HG03469 (cell line): ENCODE measurements around the gene BTN2A1.

Experiments used
- ATAC-seq: cut with Tn5 transposase; IDR thresholded peaks from one replicate; pipeline ENCODE4 v1.9.1; 2021; ENCODE audit warnings: mild to moderate bottlenecking, moderate library complexity, moderate number of reproducible peaks; ENCODE audit not compliant: unreplicated experiment

Gene BTN2A1

GRCh38 chr6:26464416-26465131 is 6.8 kb downstream of the BTN2A1 start:
- ATAC-seq = no peak

- no peak for ATAC-seq
Measured at GRCh38 chr6:26465776-26466175, 8.0 kb downstream of the BTN2A1 start.

- ATAC-seq = no peak
Measured at GRCh38 chr6:26468829-26469228, 11.1 kb downstream of the BTN2A1 start.

GRCh38 chr6:26470643-26471042 is 12.9 kb downstream of the BTN2A1 start:
- ATAC-seq = no peak

GRCh38 chr6:26471970-26472369 is 14.2 kb downstream of the BTN2A1 start:
- ATAC-seq = no peak

GRCh38 chr6:26472549-26473290 is 15.0 kb downstream of the BTN2A1 start:
- no peak for ATAC-seq

- no peak for ATAC-seq
Measured at GRCh38 chr6:26473429-26473757, 15.6 kb downstream of the BTN2A1 start.

- ATAC-seq = peak; percentile 81
Measured at GRCh38 chr6:26473758-26474438, 16.1 kb downstream of the BTN2A1 start.

GRCh38 chr6:26474439-26474881 is 16.7 kb downstream of the BTN2A1 start:
- no peak for ATAC-seq

GRCh38 chr6:26475823-26476729 is 18.3 kb downstream of the BTN2A1 start:
- ATAC-seq = no peak

GRCh38 chr6:26476896-26477295 is 19.1 kb downstream of the BTN2A1 start:
- ATAC-seq = no peak

- no peak for ATAC-seq
Measured at GRCh38 chr6:26477426-26477825, 19.7 kb downstream of the BTN2A1 start.

GRCh38 chr6:26478100-26478984 is 20.6 kb downstream of the BTN2A1 start:
- ATAC-seq = no peak

GRCh38 chr6:26478985-26479278 is 21.2 kb downstream of the BTN2A1 start:
- no peak for ATAC-seq

GRCh38 chr6:26482338-26482737 is 24.6 kb downstream of the BTN2A1 start:
- no peak for ATAC-seq

- ATAC-seq = no peak
Measured at GRCh38 chr6:26483727-26484126, 26.0 kb downstream of the BTN2A1 start.

- no peak for ATAC-seq
Measured at GRCh38 chr6:26484161-26484560, 26.4 kb downstream of the BTN2A1 start.

- ATAC-seq = no peak
Measured at GRCh38 chr6:26485112-26485780, 27.5 kb downstream of the BTN2A1 start.

GRCh38 chr6:26486358-26486757 is 28.6 kb downstream of the BTN2A1 start:
- no peak for ATAC-seq

- no peak for ATAC-seq
Measured at GRCh38 chr6:26487466-26487865, 29.7 kb downstream of the BTN2A1 start.
